ENCODE results near the gene WDR1. TPM values are rescaled to one million over a fixed set of nuclear protein-coding genes. Genes with fewer than 3 reads are reported as not detected.

WDR1 gene
- polyA plus RNA-seq, 1 of the 3 experiments (the other 2 are of a cell fraction): 310 TPM

GRCh38 chr4:10091531-10092181 lies 24.9 kb downstream of the WDR1 start:
- 95% methylated on average over 4 of the region's 19 CpGs for WGBS (ENCODE audit: low lambda C conversion rate)
- ChIA-PET POLR2A (no interaction called here), CTCF (interaction anchor here (0.6 to 1.5 kb wide), 2 partner anchors 11 to 367 kb away, joined by 3 to 4 read pairs; no protein-coding TSS in a partner anchor)
- Histone ChIP-seq H3K4me3 (ENCODE audit: low read depth in 2 of 2, low read length in 1 of 2) (no peak overlapping the region), H3K4me2 (no peak overlapping the region), H3K36me3 (replicated peaks in 1 of 2; ENCODE audit: control insufficient read depth in 1 of 2, insufficient read depth in 2 of 2, low read length in 1 of 2) (peaks cover 34 to 89% of the 10 kb centered on the region in 2 experiments), H3K9me3 (no peaks in the 10 kb centered on the region), H3K4me1 (ENCODE audit: control insufficient read depth in 1 of 2, insufficient read depth in 2 of 2, low read depth in 1 of 2, low read length in 1 of 2) (peaks cover 14 to 16% of the 10 kb centered on the region in 2 experiments; a peak in 3 of 4 replicates), H3K9ac (no peak overlapping the region), H2AFZ (ENCODE audit: low read depth) (no peak overlapping the region), H3K9me2 (no peaks in the 10 kb centered on the region), H3K27ac (ENCODE audit: low read depth in 2 of 2, low read length in 1 of 2) (no peak overlapping the region), H3F3A (replicated peaks; ENCODE audit: insufficient read depth) (peaks cover 7% of the 10 kb centered on the region), H3K79me2 (ENCODE audit: insufficient read depth) (peaks cover 95% of the 10 kb centered on the region), H3K27me3 (ENCODE audit: insufficient read depth) (no peaks in the 10 kb centered on the region), H4K20me1 (ENCODE audit: insufficient read depth) (peaks cover 97% of the 10 kb centered on the region)
- DNase-seq: no peak
- TF ChIP-seq USF2 (IDR thresholded peaks at IDR 0.05; ENCODE audit: borderline replicate concordance, low read depth, low read length) (no peak), GATA2 (CRISPR knock-in tag; IDR thresholded peaks at IDR 0.05) (no peak), RFX5 (IDR thresholded peaks at IDR 0.05; ENCODE audit: low read length) (no peak), RAD21 (IDR thresholded peaks at IDR 0.05; ENCODE audit: low read length) (no peak), SMC3 (IDR thresholded peaks at IDR 0.05; ENCODE audit: low read depth, low read length) (no peak), CHD2 (IDR thresholded peaks at IDR 0.05; ENCODE audit: low read length, partially characterized antibody) (no peak), REST (IDR thresholded peaks at IDR 0.05; ENCODE audit: low read depth, low read length) (no peak), RXRA (IDR thresholded peaks at IDR 0.05; ENCODE audit: borderline replicate concordance, low read depth) (no peak), FOSL2 (IDR thresholded peaks at IDR 0.05; ENCODE audit: borderline replicate concordance, low read depth) (no peak), TAF1 (IDR thresholded peaks at IDR 0.05; ENCODE audit: borderline replicate concordance, low read depth, low read length) (no peak), YY1 (IDR thresholded peaks at IDR 0.05; ENCODE audit: low read depth) (no peak), FOXM1 (IDR thresholded peaks at IDR 0.05; ENCODE audit: low read depth) (no peak), SIN3A (IDR thresholded peaks at IDR 0.05; ENCODE audit: borderline replicate concordance, low read depth, low read length) (no peak), IRF3 (IDR thresholded peaks at IDR 0.05; ENCODE audit: low read depth, low read length) (no peak), MXI1 (IDR thresholded peaks at IDR 0.05; ENCODE audit: low read depth, low read length) (no peak), RCOR1 (IDR thresholded peaks at IDR 0.05; ENCODE audit: low read length) (no peak), POLR2AphosphoS5 (IDR thresholded peaks at IDR 0.05; ENCODE audit: low read depth, low read length) (no peak)
- TF ChIP-seq, protein P1, sequence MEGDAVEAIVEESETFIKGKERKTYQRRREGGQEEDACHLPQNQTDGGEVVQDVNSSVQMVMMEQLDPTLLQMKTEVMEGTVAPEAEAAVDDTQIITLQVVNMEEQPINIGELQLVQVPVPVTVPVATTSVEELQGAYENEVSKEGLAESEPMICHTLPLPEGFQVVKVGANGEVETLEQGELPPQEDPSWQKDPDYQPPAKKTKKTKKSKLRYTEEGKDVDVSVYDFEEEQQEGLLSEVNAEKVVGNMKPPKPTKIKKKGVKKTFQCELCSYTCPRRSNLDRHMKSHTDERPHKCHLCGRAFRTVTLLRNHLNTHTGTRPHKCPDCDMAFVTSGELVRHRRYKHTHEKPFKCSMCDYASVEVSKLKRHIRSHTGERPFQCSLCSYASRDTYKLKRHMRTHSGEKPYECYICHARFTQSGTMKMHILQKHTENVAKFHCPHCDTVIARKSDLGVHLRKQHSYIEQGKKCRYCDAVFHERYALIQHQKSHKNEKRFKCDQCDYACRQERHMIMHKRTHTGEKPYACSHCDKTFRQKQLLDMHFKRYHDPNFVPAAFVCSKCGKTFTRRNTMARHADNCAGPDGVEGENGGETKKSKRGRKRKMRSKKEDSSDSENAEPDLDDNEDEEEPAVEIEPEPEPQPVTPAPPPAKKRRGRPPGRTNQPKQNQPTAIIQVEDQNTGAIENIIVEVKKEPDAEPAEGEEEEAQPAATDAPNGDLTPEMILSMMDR (IDR thresholded peaks at IDR 0.05): no peak
- TF ChIP-seq, protein P2, sequence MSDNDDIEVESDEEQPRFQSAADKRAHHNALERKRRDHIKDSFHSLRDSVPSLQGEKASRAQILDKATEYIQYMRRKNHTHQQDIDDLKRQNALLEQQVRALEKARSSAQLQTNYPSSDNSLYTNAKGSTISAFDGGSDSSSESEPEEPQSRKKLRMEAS (IDR thresholded peaks at IDR 0.05; ENCODE audit: low read depth): no peak
- TF ChIP-seq, protein P3, sequence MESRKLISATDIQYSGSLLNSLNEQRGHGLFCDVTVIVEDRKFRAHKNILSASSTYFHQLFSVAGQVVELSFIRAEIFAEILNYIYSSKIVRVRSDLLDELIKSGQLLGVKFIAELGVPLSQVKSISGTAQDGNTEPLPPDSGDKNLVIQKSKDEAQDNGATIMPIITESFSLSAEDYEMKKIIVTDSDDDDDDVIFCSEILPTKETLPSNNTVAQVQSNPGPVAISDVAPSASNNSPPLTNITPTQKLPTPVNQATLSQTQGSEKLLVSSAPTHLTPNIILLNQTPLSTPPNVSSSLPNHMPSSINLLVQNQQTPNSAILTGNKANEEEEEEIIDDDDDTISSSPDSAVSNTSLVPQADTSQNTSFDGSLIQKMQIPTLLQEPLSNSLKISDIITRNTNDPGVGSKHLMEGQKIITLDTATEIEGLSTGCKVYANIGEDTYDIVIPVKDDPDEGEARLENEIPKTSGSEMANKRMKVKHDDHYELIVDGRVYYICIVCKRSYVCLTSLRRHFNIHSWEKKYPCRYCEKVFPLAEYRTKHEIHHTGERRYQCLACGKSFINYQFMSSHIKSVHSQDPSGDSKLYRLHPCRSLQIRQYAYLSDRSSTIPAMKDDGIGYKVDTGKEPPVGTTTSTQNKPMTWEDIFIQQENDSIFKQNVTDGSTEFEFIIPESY (IDR thresholded peaks at IDR 0.05; ENCODE audit: borderline replicate concordance, low read depth): no peak

All from SK-N-SH (cell line).